SK-N-SH (cell line): Measurements from ENCODE around the gene CLASP1. TPM values are rescaled to one million over a fixed set of nuclear protein-coding genes. Genes with fewer than 3 reads are reported as not detected.
A peak's percentile ranks its signal among the peaks of the same experiment; 100 is the strongest.

ENCODE experiments used
- CTCF ChIA-PET: fragments of 300-600, 350-600 bp; formaldehyde crosslinking; extraction: SDS; loops from one replicate; lab custom pipeline; 2021; lab: Yijun Ruan, JAX
- POLR2A ChIA-PET: fragments of 350-600 bp; sonication (Branson Sonifier 250); formaldehyde crosslinking; extraction: SDS; loops from one replicate; lab custom pipeline; 2020; ENCODE audit warnings: antibody characterized with exemption, inconsistent platforms; lab: Yijun Ruan, JAX
- DNase-seq: peaks from one replicate; pipeline ENCODE4 v3.0.0; 2012
- H2AFZ ChIP-seq: fragments of 200-600 bp; sonication (generic); 2 replicates; pipeline ENCODE4 v1.8.1; 2016; ENCODE audit warnings: antibody characterized with exemption, mild to moderate bottlenecking, low read depth
- H3F3A ChIP-seq: fragments of 200-600 bp; sonication (generic); replicated peaks from 2 replicates; pipeline ENCODE3; 2016; ENCODE audit warnings: antibody characterized with exemption, mild to moderate bottlenecking; ENCODE audit not compliant: insufficient read depth
- H3K27ac ChIP-seq, 2 experiments: fragments of 200-500 bp in 1 of 2; fragments of 200-600 bp in 1 of 2; sonication (Bioruptor generic) in 1 of 2; sonication (generic), shearing (Covaris generic) in 1 of 2; 2 replicates each; pipeline versions ENCODE4 v1.5.1 to v1.6.1; 2014 to 2016; ENCODE audit warnings: low read depth in 2 of 2, inconsistent platforms in 1 of 2, low read length in 1 of 2, mild to moderate bottlenecking in 1 of 2, mixed read lengths in 1 of 2
- H3K27me3 ChIP-seq: fragments of 200-600 bp; sonication (generic), shearing (Covaris generic); 2 replicates; pipeline ENCODE4 v1.6.1; 2016; ENCODE audit warnings: mixed run types; ENCODE audit not compliant: insufficient read depth
- H3K36me3 ChIP-seq, 2 experiments: fragments of 200-500 bp in 1 of 2; fragments of 200-600 bp in 1 of 2; sonication (Bioruptor generic) in 1 of 2; sonication (generic) in 1 of 2; replicated peaks in 1 of 2; 2 replicates each; pipeline versions ENCODE3 to v1.5.1; 2014 to 2016; ENCODE audit warnings: low read length in 1 of 2, mild to moderate bottlenecking in 1 of 2; ENCODE audit not compliant: insufficient read depth in 2 of 2, control insufficient read depth in 1 of 2
- H3K4me1 ChIP-seq, 2 experiments: fragments of 200-500 bp in 1 of 2; fragments of 200-600 bp in 1 of 2; sonication (Bioruptor generic) in 1 of 2; sonication (generic), shearing (Covaris generic) in 1 of 2; 2 replicates each; pipeline versions ENCODE4 v1.5.1 to v1.6.1; 2014 to 2016; ENCODE audit warnings: low read depth in 1 of 2, low read length in 1 of 2, mixed run types in 1 of 2; ENCODE audit not compliant: insufficient read depth in 2 of 2, control insufficient read depth in 1 of 2
- H3K4me2 ChIP-seq: fragments of 200-600 bp; sonication (generic), shearing (Covaris generic); 2 replicates; pipeline ENCODE4 v1.6.1; 2017; ENCODE audit warnings: mixed run types
- H3K4me3 ChIP-seq, 2 experiments: fragments of 200-500 bp in 1 of 2; fragments of 200-600 bp in 1 of 2; sonication (Bioruptor generic) in 1 of 2; sonication (generic), shearing (Covaris generic) in 1 of 2; 2 replicates each; pipeline versions ENCODE4 v1.5.1 to v1.8.1; 2014 to 2016; ENCODE audit warnings: low read depth in 2 of 2, inconsistent platforms in 1 of 2, low read length in 1 of 2, mild to moderate bottlenecking in 1 of 2, mixed read lengths in 1 of 2, moderate library complexity in 1 of 2
- H3K79me2 ChIP-seq: fragments of 200-600 bp; sonication (generic); 2 replicates; pipeline ENCODE4 v1.8.1; 2017; ENCODE audit warnings: mild to moderate bottlenecking; ENCODE audit not compliant: insufficient read depth
- H3K9ac ChIP-seq: fragments of 200-600 bp; sonication (generic); 2 replicates; pipeline ENCODE4 v1.6.1; 2017; ENCODE audit warnings: mixed run types
- H3K9me2 ChIP-seq: fragments of 200-600 bp; sonication (generic); 2 replicates; pipeline ENCODE4 v1.6.1; 2017; ENCODE audit warnings: mixed run types
- H3K9me3 ChIP-seq: fragments of 200-600 bp; sonication (generic); 2 replicates; pipeline ENCODE4 v1.6.1; 2017; ENCODE audit warnings: mixed run types, mild to moderate bottlenecking, moderate library complexity
- H4K20me1 ChIP-seq: fragments of 200-600 bp; sonication (generic); 2 replicates; pipeline ENCODE4 v1.6.1; 2017; ENCODE audit warnings: mild to moderate bottlenecking, mixed run types; ENCODE audit not compliant: insufficient read depth
- CHD2 ChIP-seq: fragments of 150-350 bp; IDR thresholded peaks from 2 replicates; pipeline ENCODE4 v1.6.1; 2018; ENCODE audit warnings: low read length; ENCODE audit not compliant: partially characterized antibody
- EP300 ChIP-seq, 2 experiments: IDR thresholded peaks; 2 replicates each; pipeline versions ENCODE4 v1.4.0 to v1.6.1; 2012; ENCODE audit warnings: borderline replicate concordance in 1 of 2, low read depth in 1 of 2, low read length in 1 of 2
- GATA2 ChIP-seq: sonication (generic); formaldehyde crosslinking; IDR thresholded peaks from 2 replicates; pipeline ENCODE4 v1.5.0; 2020; ENCODE audit warnings: mild to moderate bottlenecking, missing genetic modification reagents
- MXI1 ChIP-seq: IDR thresholded peaks from 2 replicates; pipeline ENCODE4 v1.6.1; 2012; ENCODE audit warnings: mild to moderate bottlenecking, low read depth, low read length, improper control_type of control experiment
- NRF1 ChIP-seq: IDR thresholded peaks from 2 replicates; pipeline ENCODE4 v1.6.1; 2012; ENCODE audit warnings: low read depth, mild to moderate bottlenecking, low read length
- RAD21 ChIP-seq: IDR thresholded peaks from 2 replicates; pipeline ENCODE4 v1.6.1; 2012; ENCODE audit warnings: mild to moderate bottlenecking, low read length
- RXRA ChIP-seq: IDR thresholded peaks from 2 replicates; pipeline ENCODE4 v1.4.0; 2012; ENCODE audit warnings: low read depth, mild to moderate bottlenecking, borderline replicate concordance
- SIN3A ChIP-seq: IDR thresholded peaks from 2 replicates; pipeline ENCODE4 v1.6.1; 2012; ENCODE audit warnings: low read depth, mild to moderate bottlenecking, low read length, moderate library complexity, borderline replicate concordance
- TAF1 ChIP-seq: IDR thresholded peaks from 2 replicates; pipeline ENCODE4 v1.6.1; 2012; ENCODE audit warnings: low read depth, mild to moderate bottlenecking, low read length, moderate library complexity, borderline replicate concordance
- TCF12 ChIP-seq: IDR thresholded peaks from 2 replicates; pipeline ENCODE4 v1.4.0; 2012
- TEAD4 ChIP-seq: IDR thresholded peaks from 2 replicates; pipeline ENCODE4 v1.4.0; 2012; ENCODE audit warnings: mild to moderate bottlenecking, borderline replicate concordance; ENCODE audit not compliant: insufficient read depth
- YY1 ChIP-seq: IDR thresholded peaks from 2 replicates; pipeline ENCODE4 v1.4.0; 2012; ENCODE audit warnings: low read depth, mild to moderate bottlenecking
- WGBS: methylation state at CpG from one replicate; pipeline ENCODE4 v1.1.6; 2017; ENCODE audit warnings: low lambda C conversion rate; 5-methylcytosine and 5-hydroxymethylcytosine counted together
- polyA plus RNA-seq, 3 experiments: library from polyadenylated mRNA; depleted of rRNA; stranded (reverse); fragments of >200 nt; gene quantifications; 2 replicates each; pipeline ENCODE4 v1.2.3, GENCODE V29; 2012
- TF ChIP-seq, protein P1 (sequence below): IDR thresholded peaks from 2 replicates; pipeline ENCODE4 v1.4.0; 2012; ENCODE audit warnings: low read depth, borderline replicate concordance
- TF ChIP-seq, protein P2 (sequence below): fragments of 150-350 bp; IDR thresholded peaks from 2 replicates; pipeline ENCODE4 v1.6.1; 2017; ENCODE audit warnings: antibody characterized with exemption, low read length, low read depth, borderline replicate concordance
- TF ChIP-seq, protein P3 (sequence below): IDR thresholded peaks from 2 replicates; pipeline ENCODE4 v1.4.0; 2012; ENCODE audit warnings: low read depth

The CLASP1 gene
- polyA plus RNA-seq, 1 of the 3 experiments (the other 2 are of a cell fraction), result 4.9 TPM

DNA sequence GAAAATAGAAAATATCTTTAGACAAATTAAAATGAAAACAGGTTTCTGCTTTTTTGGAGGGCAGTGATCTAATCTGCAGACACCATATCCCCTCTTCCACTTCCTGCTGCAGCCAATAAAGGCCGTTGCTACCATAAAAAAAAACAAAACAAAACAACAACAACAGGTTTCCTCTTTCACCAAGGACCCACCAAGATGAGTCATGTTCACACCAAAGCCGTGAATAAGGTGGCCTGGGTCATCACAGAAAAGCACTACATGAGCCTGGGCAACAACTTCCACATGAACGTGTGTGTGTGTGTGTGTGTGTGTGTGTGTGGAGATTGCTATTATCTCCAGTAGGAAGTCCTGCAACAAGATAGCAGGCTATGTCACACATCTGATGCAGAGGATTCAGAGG is 339.5 kb downstream of the CLASP1 start:
- Histone ChIP-seq H3K27me3 (no peaks in the 10 kb centered on the region), H3K4me1 (no peaks in the 10 kb centered on the region), H3K9me2 (no peaks in the 10 kb centered on the region), H3F3A (no peaks in the 10 kb centered on the region), H3K4me3 (no peak overlapping the region), H3K9me3 (no peaks in the 10 kb centered on the region), H4K20me1 (no peaks in the 10 kb centered on the region), H3K36me3 (no peaks in the 10 kb centered on the region), H3K9ac (no peak overlapping the region), H3K27ac (no peak overlapping the region), H3K79me2 (no peaks in the 10 kb centered on the region), H2AFZ (no peak overlapping the region), H3K4me2 (no peak overlapping the region)
- ChIA-PET CTCF (no interaction called here), POLR2A (no interaction called here)
- WGBS, result 23% methylated on average over 3 of the region's 3 CpGs
- DNase-seq, result peak; percentile 36
- TF ChIP-seq TCF12, result no peak
- TF ChIP-seq, protein P1, sequence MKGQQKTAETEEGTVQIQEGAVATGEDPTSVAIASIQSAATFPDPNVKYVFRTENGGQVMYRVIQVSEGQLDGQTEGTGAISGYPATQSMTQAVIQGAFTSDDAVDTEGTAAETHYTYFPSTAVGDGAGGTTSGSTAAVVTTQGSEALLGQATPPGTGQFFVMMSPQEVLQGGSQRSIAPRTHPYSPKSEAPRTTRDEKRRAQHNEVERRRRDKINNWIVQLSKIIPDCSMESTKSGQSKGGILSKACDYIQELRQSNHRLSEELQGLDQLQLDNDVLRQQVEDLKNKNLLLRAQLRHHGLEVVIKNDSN, result no peak
- TF ChIP-seq GATA2 (CRISPR knock-in tag), result no peak
- TF ChIP-seq TEAD4, result no peak
- TF ChIP-seq, protein P2, sequence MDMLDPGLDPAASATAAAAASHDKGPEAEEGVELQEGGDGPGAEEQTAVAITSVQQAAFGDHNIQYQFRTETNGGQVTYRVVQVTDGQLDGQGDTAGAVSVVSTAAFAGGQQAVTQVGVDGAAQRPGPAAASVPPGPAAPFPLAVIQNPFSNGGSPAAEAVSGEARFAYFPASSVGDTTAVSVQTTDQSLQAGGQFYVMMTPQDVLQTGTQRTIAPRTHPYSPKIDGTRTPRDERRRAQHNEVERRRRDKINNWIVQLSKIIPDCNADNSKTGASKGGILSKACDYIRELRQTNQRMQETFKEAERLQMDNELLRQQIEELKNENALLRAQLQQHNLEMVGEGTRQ, result no peak
- TF ChIP-seq YY1, result no peak
- TF ChIP-seq TAF1, result no peak
- TF ChIP-seq NRF1, result no peak
- TF ChIP-seq SIN3A, result no peak
- TF ChIP-seq EP300 (IDR thresholded peaks at IDR 0.05; ENCODE audit: borderline replicate concordance in 1 of 2, low read depth in 1 of 2, low read length in 1 of 2), result no peak
- TF ChIP-seq MXI1, result no peak
- TF ChIP-seq, protein P3, sequence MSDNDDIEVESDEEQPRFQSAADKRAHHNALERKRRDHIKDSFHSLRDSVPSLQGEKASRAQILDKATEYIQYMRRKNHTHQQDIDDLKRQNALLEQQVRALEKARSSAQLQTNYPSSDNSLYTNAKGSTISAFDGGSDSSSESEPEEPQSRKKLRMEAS, result no peak
- TF ChIP-seq, all 33 proteins: peak for 0

DNA sequence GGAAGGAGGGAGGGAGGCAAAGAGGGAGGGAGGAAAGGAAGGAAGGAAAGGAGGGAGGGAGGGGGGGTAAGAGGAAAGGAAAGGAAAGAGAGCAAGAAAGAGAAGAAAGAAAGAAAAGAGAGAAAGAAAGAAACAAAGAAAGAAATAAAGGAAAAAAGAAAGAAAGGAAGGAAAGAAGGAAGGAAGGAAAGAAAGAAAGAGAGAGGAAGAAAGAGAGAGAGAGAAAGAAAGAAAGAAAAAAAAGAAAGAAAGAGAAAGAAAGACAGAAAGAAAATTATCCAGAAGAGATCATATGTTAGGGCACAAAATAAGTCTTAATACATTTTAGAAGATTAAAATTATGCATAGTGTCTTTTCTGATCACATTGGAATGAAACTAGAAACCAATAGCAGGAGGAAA is 339.9 kb downstream of the CLASP1 start:
- H3K9me2 ChIP-seq, result no peaks in the 10 kb centered on the region
- H3K4me2 ChIP-seq, result no peak overlapping the region
- no peaks in the 10 kb centered on the region for H3K79me2 ChIP-seq
- H3K27me3 ChIP-seq, result no peaks in the 10 kb centered on the region
- CTCF ChIA-PET, result interaction anchor here (0.6 kb wide), 1 partner anchor 187 kb away, joined by 3 read pairs; no protein-coding TSS in a partner anchor
- no peak for DNase-seq
- no peak overlapping the region for H3K27ac ChIP-seq
- H3F3A ChIP-seq, result no peaks in the 10 kb centered on the region
- H3K9me3 ChIP-seq, result no peaks in the 10 kb centered on the region
- no peak overlapping the region for H2AFZ ChIP-seq
- no peak overlapping the region for H3K9ac ChIP-seq
- H3K4me3 ChIP-seq, result no peak overlapping the region
- no peaks in the 10 kb centered on the region for H3K36me3 ChIP-seq
- H4K20me1 ChIP-seq, result no peaks in the 10 kb centered on the region
- no peaks in the 10 kb centered on the region for H3K4me1 ChIP-seq
- TF ChIP-seq NRF1 (no peak), RAD21 (no peak), RXRA (no peak), TEAD4 (no peak), MXI1 (no peak), CHD2 (no peak)
- POLR2A ChIA-PET, result no interaction called here
